ENCODE measurements around the gene COPS4. TPM values are rescaled to one million over a fixed set of nuclear protein-coding genes. Genes with fewer than 3 reads are reported as not detected.

COPS4 gene
- total RNA-seq, 2 donors from 2014 or later, result 24.1 to 25.4 TPM

Other genes with a start within 250 kb of the COPS4 start
- gene SCD5, start 236.4 kb upstream of the COPS4 start, total RNA-seq, result under 1 TPM; 0.60 to 0.65 TPM
- 100 to 1,000 TPM; 141 to 160 TPM for gene SEC31A, start 144.0 kb upstream of the COPS4 start, total RNA-seq
- gene THAP9, start 134.4 kb upstream of the COPS4 start, total RNA-seq, result 1 to 10 TPM; 3.5 to 4.9 TPM
- gene LIN54, start 24.4 kb upstream of the COPS4 start, total RNA-seq, result 10 to 100 TPM; 15.2 to 16.8 TPM
- gene PLAC8, start 79.5 kb downstream of the COPS4 start, total RNA-seq, result 100 to 1,000 TPM; 146 to 182 TPM
- 1 to 10 TPM; 4.7 to 5.5 TPM for gene COQ2, start 249.6 kb downstream of the COPS4 start, total RNA-seq